Activated T-helper 2 cell treated with anti-CD3 and anti-CD28 coated beads, Interferon-gamma antibody, Interleukin-2, Interleukin-4, amounts not matched to agents 10 μg/mL and 5 μg/mL and 100 μg/mL, durations not matched to agents 14 hours and 24 hours and 36 hours (primary cell): ENCODE measurements around the gene PTK6. TPM values are rescaled to one million over a fixed set of nuclear protein-coding genes. Genes with fewer than 3 reads are reported as not detected.
"Not testable (repeated sequence)": the region's sequence is repeated elsewhere in the genome, so short reads cannot be mapped to it uniquely, and the experiment has no call there.

ENCODE experiments used
- DNase-seq: peaks from one replicate; pipeline ENCODE4 v3.0.0; 2021; ENCODE audit warnings: low spot score
- H3K27ac Mint-ChIP-seq: one replicate; pipeline ENCODE4 v1.8.0; 2021; ENCODE audit warnings: mixed read lengths
- H3K27me3 Mint-ChIP-seq: one replicate; pipeline ENCODE4 v1.8.0; 2021; ENCODE audit warnings: low read depth, mixed read lengths
- H3K36me3 Mint-ChIP-seq: one replicate; pipeline ENCODE4 v1.8.0; 2021; ENCODE audit warnings: low read depth, mixed read lengths
- H3K4me1 Mint-ChIP-seq: one replicate; pipeline ENCODE4 v1.8.0; 2021; ENCODE audit warnings: low read depth, mixed read lengths
- H3K4me3 Mint-ChIP-seq: one replicate; pipeline ENCODE4 v1.8.0; 2021; ENCODE audit warnings: low read depth, mild to moderate bottlenecking, moderate library complexity, mixed read lengths
- H3K9me3 Mint-ChIP-seq: one replicate; pipeline ENCODE4 v1.8.0; 2021; ENCODE audit warnings: mixed read lengths
- intact Hi-C: fragments of 100-400 bp; cut with micrococcal nuclease; formaldehyde crosslinking; loops from one replicate; pipeline ENCODE4 v1.15.1; 2023
- total RNA-seq: library from RNA; stranded (reverse); gene quantifications from 2 replicates; pipeline ENCODE4 v1.2.3, GENCODE V29; 2022

The PTK6 gene
- total RNA-seq, 1 donor from 2014 or later: 0.46 TPM

DNA sequence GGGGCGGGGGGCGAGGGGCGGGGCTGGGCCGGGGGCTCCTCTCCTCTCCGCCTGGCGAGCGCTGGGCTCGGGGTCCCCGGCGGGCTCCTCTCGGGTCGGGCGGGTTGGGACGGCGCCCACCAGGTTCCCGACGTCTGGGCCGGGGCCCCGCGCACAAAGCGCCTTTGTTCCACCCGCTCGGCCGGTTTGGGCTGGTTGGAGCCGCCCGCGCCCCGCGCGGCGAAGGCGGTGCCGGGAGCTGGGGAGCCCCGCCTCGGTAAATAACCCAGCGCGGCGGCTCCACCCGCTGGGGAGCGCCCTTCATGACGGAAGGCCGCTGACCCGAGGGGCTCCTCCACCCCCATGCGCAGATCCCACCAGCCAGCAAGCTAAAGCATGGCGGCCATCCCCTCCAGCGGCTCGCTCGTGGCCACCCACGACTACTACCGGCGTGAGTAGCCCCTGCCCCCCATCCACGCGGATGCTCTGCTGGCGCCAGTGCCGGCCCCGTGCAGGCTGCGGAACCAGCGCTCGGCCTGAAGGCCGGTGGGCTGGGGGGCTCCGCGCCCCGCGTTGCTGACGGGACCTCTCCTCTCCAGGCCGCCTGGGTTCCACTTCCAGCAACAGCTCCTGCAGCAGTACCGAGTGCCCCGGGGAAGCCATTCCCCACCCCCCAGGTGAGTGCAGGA lies 16.1 kb downstream of the PTK6 start:
- Mint-ChIP-seq H3K36me3 (peaks cover 33% of the 10 kb centered on the region), H3K4me1 (peaks cover 6% of the 10 kb centered on the region), H3K4me3 (peak overlapping the region; percentile 80), H3K9me3 (peaks cover 9% of the 10 kb centered on the region), H3K27ac (peak overlapping the region; percentile 69), H3K27me3 (peaks cover 7% of the 10 kb centered on the region)
- DNase-seq: peak; percentile 69
- intact Hi-C loops: loop anchor here (1.0 to 2.0 kb wide), 2 partner anchors 16 to 32 kb away; partner anchors contain the start of gene PTK6

DNA sequence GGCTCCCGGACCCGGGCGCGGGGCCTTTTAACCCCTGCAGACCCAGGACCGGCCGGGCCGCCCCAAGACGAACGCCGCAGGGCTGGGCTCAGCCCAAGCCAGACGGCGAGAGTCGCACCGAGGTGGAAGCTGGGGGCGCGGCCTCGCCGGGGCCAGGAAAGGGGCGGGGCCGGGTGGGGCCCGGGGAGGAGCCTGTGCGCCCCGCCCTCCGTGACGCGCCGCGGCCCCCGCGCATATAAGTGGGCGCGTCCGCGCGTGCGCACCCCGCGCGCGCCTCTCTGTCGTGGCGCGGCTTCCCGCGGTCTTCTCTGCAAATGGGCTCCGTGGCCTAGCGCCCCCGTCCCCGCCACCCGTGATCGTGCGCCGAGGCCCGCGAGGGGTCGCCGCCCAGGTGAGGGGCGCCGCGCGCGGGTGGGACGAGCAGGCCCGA lies 16.7 kb downstream of the PTK6 start, which contains the start of gene PPDPF:
TSS of gene PPDPF (plus strand) at position 262 of the 430 bp plus-strand sequence. CDS start 544 bp downstream, outside the sequence.
- Mint-ChIP-seq H3K4me1 (peaks cover 6% of the 10 kb centered on the region), H3K4me3 (peak within 1 kb of the TSS; percentile 80), H3K9me3 (peaks cover 9% of the 10 kb centered on the region), H3K27ac (peak within 1 kb of the TSS; percentile 69), H3K27me3 (peaks cover 7% of the 10 kb centered on the region), H3K36me3 (peaks cover 33% of the 10 kb centered on the region)
- intact Hi-C loops: loop anchor here (1.0 to 2.0 kb wide), 2 partner anchors 17 to 32 kb away; partner anchors contain the start of gene PTK6
- peak; percentile 79 for DNase-seq

DNA sequence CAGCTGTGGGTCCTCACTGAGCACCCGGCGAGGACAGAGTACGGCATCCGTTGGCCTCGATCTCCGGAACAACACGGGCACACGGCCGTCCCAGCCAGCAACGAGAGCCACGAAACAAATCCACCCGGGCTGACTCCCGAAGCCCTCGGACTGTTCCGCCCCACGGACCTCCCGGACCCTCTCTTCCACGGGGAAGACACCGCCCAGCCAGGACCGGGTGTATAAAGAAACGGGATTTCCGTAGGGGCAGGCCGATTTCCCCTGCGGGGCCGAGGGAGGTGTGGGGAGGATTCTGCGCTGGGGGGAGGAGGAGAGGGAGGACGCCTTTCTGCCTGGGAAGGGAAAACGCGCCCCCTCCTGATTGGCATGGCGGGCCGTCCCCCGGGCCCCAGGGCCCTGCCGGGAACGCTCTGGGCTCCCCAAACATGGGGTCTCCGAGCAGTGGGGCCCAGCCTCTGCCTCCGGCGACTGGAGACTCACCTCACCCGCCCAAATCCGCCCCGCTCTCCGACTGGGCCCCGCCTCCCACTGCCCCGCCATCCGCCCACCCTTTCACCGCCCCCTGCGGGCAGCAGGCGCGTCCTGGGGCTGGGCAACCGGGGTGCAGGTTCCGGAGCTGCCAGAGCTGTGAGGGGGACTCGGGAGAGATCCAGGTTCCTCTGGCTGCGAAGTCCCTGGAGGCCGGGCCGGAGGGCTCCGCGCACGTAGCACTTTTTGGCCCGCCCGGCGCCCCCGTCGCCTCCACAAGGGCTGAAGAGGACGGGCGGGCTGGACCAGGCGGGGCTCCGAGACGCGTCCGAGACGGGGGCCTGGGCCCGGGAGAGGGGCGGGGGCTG lies 17.3 kb downstream of the PTK6 start:
- H3K9me3 Mint-ChIP-seq: peaks cover 9% of the 10 kb centered on the region
- H3K27ac Mint-ChIP-seq: peak overlapping the region; percentile 63
- H3K4me1 Mint-ChIP-seq: peaks cover 6% of the 10 kb centered on the region
- peak overlapping the region; percentile 75 for H3K4me3 Mint-ChIP-seq
- intact Hi-C loops: loop anchor here (1.0 to 2.0 kb wide), 2 partner anchors 17 to 33 kb away; partner anchors contain the start of gene PTK6
- peaks cover 33% of the 10 kb centered on the region for H3K36me3 Mint-ChIP-seq
- peaks cover 10% of the 10 kb centered on the region for H3K27me3 Mint-ChIP-seq
- DNase-seq: peak; percentile 69

DNA sequence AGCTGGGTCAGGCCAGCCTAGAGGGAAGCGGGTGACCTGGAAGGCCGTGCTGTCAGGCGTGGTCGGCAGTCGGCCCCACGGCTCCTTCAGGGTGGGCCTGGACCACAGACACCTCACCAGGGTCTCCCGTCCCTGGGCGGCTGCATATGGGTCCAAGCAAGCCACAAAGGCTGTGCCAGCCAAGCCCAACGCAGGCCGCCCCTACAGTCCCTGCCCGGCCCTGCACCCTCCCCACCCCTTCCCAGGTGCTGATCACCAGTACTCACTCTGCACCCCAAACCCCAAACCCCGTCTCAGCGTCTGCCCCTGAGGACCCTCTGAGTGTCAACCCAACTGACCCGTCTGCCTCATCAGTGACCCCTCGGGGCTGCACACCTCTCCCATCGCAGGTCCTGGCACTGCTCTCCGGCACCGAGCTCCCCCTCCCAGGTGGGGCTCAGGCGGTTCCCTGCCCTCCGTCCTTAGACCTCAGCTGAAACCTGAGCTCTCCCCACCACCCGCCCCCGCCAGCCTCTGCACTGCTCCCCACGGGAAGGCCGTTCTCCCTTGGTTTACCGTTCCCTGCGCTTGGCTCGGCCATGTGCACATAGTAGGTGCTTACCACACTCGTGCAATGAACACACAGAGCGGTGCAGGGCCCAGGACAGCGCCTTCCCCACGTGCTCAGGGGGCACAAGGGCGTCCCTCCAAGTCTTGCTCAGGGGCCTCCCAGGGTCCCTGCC lies 18.1 kb downstream of the PTK6 start:
- Mint-ChIP-seq H3K27ac (peak overlapping the region; percentile 63), H3K9me3 (peaks cover 14% of the 10 kb centered on the region), H3K4me3 (peak overlapping the region; percentile 75), H3K4me1 (peaks cover 6% of the 10 kb centered on the region), H3K27me3 (peaks cover 13% of the 10 kb centered on the region), H3K36me3 (peaks cover 30% of the 10 kb centered on the region)
- intact Hi-C loops: no loop called here
- DNase-seq: no peak

DNA sequence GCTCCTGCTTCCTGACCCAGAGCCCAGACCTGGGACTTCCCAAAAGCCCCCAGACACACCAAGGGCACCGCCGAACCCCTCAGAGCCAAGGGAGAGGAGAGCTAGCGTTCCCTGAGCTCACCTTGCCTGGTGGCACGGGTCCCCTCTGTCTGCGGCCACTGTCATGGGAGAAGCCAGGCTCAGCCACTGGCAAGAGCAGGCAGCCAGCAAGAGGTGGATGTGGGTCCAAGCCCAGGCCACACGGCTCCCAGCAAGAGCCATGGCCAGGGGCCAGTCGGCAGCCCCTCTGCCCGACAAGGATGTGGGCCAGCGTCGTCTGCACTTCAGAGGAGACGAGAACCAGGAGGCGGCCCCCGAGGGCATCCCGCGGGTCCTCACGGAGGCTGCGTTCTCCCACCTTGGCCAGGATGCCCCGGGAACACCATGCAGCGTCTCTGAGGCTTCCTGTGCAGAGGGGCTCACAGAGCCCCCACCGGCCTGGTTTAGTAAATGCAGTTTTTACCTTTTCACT lies 18.8 kb downstream of the PTK6 start:
- Mint-ChIP-seq H3K4me3 (peak overlapping the region; percentile 30), H3K9me3 (peaks cover 12% of the 10 kb centered on the region), H3K27ac (no peak overlapping the region), H3K36me3 (peaks cover 23% of the 10 kb centered on the region), H3K4me1 (peaks cover 6% of the 10 kb centered on the region), H3K27me3 (peaks cover 16% of the 10 kb centered on the region)
- intact Hi-C loops: no loop called here
- no peak for DNase-seq

DNA sequence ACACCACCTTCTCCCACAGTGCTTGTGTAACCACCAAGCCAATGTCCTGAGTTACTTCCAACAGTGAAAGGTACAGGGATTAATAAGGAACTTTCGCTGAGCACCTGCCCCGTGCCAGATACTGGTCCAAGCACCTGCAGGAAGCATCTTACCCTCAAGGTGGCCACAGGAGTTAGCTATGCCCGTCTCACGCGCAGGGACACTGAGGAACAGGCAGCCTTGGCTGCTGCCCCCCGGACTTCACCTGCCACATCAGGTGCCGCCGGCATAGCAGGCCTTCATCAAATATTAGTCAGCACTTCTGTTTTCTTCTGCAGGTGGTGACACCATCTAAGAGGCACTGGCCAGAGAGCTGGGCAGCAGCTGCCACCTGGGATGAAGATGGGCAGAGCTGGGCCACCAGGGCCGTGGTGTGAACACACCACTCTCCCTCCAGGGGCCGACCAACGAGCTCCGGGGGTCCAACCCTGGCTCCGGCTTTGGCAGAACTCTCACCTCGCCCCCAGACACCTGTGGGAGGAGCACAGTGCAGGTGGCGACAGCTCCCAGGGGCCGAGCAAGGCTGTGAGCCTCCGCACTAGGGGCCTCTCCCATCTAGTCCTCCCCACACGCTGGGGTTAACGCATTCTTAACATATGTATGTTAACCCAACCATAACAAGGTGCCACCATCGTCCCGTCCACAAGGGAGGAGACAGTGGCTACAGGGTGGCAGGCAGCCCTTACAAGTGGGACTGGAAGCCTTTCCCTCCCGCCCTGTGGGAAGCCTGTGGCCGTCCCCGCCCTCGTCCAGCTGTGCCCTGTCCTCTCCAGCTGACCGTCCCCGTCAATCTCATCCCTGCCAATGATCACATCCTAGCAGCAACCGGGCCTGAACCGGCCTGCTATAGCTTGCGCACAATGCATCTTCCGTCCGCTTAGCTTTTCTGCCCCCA lies 19.5 kb downstream of the PTK6 start:
- DNase-seq: no peak
- peaks cover 5% of the 10 kb centered on the region for H3K4me1 Mint-ChIP-seq
- H3K4me3 Mint-ChIP-seq: peak overlapping the region; percentile 54
- H3K27me3 Mint-ChIP-seq: peaks cover 21% of the 10 kb centered on the region
- intact Hi-C loops: no loop called here
- H3K27ac Mint-ChIP-seq: no peak overlapping the region
- H3K36me3 Mint-ChIP-seq: peaks cover 15% of the 10 kb centered on the region
- peaks cover 12% of the 10 kb centered on the region for H3K9me3 Mint-ChIP-seq

DNA sequence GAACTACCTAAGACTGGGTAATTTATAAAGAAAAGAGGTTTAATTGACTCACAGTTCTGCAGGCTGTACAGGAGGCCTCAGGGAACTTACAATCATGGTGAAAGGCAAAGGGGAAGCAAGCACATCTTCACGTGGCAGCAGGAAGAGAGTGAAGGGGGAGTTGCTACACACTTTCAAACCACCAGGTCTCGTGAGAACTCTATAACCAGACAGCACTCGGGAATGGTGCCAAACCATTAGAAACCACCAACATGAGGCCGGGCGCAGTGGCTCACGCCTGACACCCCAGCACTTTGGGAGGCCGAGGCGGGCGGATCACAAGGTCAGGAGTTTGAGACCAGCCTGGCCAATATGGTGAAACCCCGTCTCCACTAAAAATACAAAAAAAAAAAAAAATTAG lies 22.7 kb downstream of the PTK6 start:
- intact Hi-C loops, H3K36me3 Mint-ChIP-seq, DNase-seq, H3K4me1 Mint-ChIP-seq, H3K27ac Mint-ChIP-seq, H3K4me3 Mint-ChIP-seq: not testable (repeated sequence)
- H3K27me3 Mint-ChIP-seq: peaks cover 30% of the 10 kb centered on the region
- peaks cover 10% of the 10 kb centered on the region for H3K9me3 Mint-ChIP-seq

DNA sequence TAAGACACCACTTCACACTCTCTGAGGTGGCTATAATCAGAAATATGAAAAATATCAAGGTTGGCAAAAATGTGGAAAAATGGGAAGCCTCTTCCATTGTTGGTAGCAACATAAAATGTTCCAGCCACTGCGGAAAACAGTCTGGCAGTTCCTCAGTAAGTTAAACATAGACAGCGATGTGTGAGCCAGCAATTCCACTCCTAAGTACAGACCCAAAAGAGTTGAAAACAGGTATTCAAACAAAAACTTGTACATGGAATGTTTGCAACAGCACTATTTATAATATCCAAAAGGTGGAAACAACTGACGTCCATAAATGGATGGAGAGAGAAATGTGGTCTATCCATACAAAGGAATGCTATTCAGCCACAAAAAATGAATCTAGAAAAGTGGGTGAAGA lies 24.0 kb downstream of the PTK6 start:
- Mint-ChIP-seq H3K4me3 (no peak overlapping the region), H3K36me3 (no peaks in the 10 kb centered on the region), H3K9me3 (peaks cover 10% of the 10 kb centered on the region), H3K4me1 (no peaks in the 10 kb centered on the region), H3K27ac (no peak overlapping the region), H3K27me3 (peaks cover 31% of the 10 kb centered on the region)
- DNase-seq: no peak
- intact Hi-C loops: no loop called here

DNA sequence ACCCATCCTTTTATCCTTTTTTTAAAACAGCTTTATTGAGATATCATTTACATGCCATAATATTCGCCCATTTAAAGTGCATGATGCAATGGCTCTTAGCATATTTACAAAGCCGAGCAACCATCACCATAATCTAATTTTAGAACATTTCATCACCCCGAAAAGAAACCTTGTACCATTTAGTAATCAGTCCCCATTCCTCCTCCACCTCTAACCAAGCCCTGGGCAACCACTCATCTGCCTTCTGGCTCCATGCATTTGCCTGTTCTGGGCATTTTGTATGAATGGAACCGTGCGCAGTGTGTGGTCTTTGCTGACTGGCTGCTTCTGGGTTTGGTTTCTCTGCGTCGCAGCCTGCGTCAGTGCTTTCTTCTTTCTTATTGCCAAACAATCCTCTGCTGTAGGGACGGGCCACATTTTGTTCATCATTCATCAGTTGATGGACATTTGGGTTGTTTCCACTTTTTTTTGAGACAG lies 28.1 kb downstream of the PTK6 start:
- Mint-ChIP-seq H3K27me3 (peaks cover 24% of the 10 kb centered on the region), H3K36me3 (no peaks in the 10 kb centered on the region)

DNA sequence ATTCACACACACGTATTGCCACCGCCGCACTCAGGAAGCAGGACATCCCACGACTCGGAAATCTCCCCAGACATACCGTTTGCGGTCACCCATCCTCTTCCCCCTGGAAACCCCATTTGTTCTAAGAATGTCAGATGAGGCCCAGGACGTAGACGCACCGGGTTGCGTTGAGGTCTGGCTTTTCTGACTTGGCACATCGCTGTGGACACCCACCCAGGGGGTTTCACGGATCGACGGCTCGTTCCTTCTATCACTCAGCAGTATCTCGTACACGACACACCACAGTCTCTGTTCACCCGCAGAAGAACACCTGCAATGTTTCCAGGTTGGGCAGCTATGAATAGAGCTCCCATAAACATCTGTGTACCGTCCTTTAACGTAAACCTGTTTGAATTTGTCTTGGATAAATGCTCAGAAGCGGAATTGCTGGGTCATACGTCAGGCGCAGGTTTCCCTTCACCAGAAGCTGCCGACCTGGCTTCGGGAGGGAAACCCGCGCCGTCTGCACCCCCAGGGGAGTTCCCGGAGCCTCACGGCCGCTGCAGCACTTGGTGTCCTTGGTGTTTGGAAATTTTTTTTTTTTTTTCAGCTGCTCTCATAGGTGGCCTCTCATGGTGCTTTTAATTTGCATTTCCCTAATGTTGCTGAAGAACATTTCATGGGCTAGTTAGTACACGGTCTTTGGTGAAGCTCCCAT lies 29.0 kb downstream of the PTK6 start:
- Mint-ChIP-seq H3K9me3 (peaks cover 4% of the 10 kb centered on the region), H3K27ac (peak overlapping the region; percentile 31), H3K4me1 (no peaks in the 10 kb centered on the region), H3K27me3 (peaks cover 21% of the 10 kb centered on the region), H3K36me3 (no peaks in the 10 kb centered on the region), H3K4me3 (no peak overlapping the region)
- intact Hi-C loops: no loop called here
- no peak for DNase-seq

More for the DNA sequence above, 28.1 kb downstream of the PTK6 start:
- Mint-ChIP-seq H3K27ac (no peak overlapping the region), H3K9me3 (peaks cover 6% of the 10 kb centered on the region), H3K4me1 (no peaks in the 10 kb centered on the region), H3K4me3 (no peak overlapping the region)
- intact Hi-C loops: no loop called here
- DNase-seq: no peak

DNA sequence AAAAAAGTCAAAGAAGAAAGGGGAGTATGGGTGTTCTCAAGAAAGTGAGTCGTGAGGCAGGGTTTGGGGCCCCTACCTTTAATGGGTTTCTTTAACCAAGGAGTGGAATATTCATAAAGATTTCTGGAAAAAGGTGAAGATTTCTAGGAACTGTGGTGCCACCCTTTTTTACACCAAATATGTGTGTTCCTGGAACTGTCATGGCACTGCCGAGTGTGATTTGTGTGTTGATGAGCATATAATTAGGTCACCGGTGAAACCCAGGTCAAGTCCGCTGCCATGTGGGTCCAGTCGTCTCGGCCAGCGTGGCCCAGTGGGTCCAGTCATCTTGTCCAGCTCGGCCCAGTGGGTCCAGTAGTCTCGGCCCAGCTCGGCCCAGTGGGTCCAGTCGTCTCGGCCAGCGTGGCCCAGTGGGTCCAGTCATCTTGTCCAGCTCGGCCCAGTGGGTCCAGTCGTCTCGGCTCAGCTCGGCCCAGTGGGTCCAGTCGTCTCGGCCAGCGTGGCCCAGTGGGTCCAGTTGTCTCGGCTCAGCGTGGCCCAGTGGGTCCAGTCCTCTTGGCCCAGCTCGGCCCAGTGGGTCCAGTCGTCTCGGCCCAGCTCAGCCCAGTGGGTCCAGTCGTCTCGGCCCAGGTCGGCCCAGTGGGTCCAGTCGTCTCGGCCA lies 30.0 kb downstream of the PTK6 start:
- H3K9me3 Mint-ChIP-seq: peaks cover 2% of the 10 kb centered on the region
- intact Hi-C loops: no loop called here
- no peaks in the 10 kb centered on the region for H3K4me1 Mint-ChIP-seq
- no peak overlapping the region for H3K27ac Mint-ChIP-seq
- H3K36me3 Mint-ChIP-seq: no peaks in the 10 kb centered on the region
- no peak for DNase-seq
- peaks cover 17% of the 10 kb centered on the region for H3K27me3 Mint-ChIP-seq
- no peak overlapping the region for H3K4me3 Mint-ChIP-seq
